Neural progenitor cell (in vitro differentiated cells): ENCODE results near the gene INKA2.

Experiments used
- CTCF ChIP-seq: fragments of 200-600 bp; sonication (generic); IDR thresholded peaks from 2 replicates; pipeline ENCODE4 v1.5.1; 2017; ENCODE audit warnings: antibody characterized with exemption, mild to moderate bottlenecking
- EZH2 ChIP-seq: fragments of 200-600 bp; sonication (generic); IDR thresholded peaks from 2 replicates; pipeline ENCODE4 v1.6.1; 2017; ENCODE audit warnings: antibody characterized with exemption, mild to moderate bottlenecking, moderate library complexity
- EZH2phosphoT487 ChIP-seq: fragments of 200-600 bp; sonication (generic); IDR thresholded peaks from 2 replicates; pipeline ENCODE4 v1.6.1; 2017; ENCODE audit warnings: antibody characterized with exemption

GRCh38 chr1:111737216-111738132 is 1.7 kb downstream of the INKA2 start:
- TF ChIP-seq CTCF (no peak), EZH2 (no peak), EZH2phosphoT487 (no peak)
